DOHH2 (cell line): ENCODE data around the gene ABCA10.

Experiments
- EZH2phosphoT487 ChIP-seq: fragments of 200-600 bp; sonication (generic); IDR thresholded peaks from 2 replicates; pipeline ENCODE4 v1.6.1; 2017; ENCODE audit warnings: borderline replicate concordance, mild to moderate bottlenecking, antibody characterized with exemption, low read length, moderate library complexity, mixed read lengths
- TF ChIP-seq, protein P1 (sequence below): fragments of 200-600 bp; sonication (generic); IDR thresholded peaks from one replicate; pipeline ENCODE4 v1.5.1; 2014; ENCODE audit warnings: antibody characterized with exemption, mild to moderate bottlenecking, low read depth, low read length; ENCODE audit not compliant: poor library complexity, severe bottlenecking

DNA sequence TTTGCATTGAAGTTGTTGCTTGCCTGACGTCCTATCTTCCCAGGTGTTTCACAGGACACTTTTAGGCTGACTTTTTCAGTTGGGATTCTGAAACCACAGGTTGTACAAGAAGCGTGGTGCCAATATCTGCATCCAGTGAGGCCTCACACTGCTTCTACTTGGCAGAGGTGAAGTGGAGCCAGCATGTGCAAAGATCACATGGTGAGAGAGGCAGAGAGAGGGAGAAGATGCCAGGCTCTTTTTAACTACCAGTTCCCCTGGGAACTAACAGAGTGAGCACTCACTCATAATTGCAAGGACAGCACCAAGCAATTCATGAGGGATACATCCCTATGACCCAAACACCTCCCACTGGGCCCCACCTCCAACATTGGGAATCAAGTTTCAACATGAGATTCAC, 81.2 kb downstream of the ABCA10 start:
- TF ChIP-seq, protein P1, sequence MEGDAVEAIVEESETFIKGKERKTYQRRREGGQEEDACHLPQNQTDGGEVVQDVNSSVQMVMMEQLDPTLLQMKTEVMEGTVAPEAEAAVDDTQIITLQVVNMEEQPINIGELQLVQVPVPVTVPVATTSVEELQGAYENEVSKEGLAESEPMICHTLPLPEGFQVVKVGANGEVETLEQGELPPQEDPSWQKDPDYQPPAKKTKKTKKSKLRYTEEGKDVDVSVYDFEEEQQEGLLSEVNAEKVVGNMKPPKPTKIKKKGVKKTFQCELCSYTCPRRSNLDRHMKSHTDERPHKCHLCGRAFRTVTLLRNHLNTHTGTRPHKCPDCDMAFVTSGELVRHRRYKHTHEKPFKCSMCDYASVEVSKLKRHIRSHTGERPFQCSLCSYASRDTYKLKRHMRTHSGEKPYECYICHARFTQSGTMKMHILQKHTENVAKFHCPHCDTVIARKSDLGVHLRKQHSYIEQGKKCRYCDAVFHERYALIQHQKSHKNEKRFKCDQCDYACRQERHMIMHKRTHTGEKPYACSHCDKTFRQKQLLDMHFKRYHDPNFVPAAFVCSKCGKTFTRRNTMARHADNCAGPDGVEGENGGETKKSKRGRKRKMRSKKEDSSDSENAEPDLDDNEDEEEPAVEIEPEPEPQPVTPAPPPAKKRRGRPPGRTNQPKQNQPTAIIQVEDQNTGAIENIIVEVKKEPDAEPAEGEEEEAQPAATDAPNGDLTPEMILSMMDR = no peak
- TF ChIP-seq EZH2phosphoT487 = no peak
